CD8-positive, alpha-beta memory T cell (primary cell): Measurements from ENCODE around the gene RGS14. TPM values are rescaled to one million over a fixed set of nuclear protein-coding genes. Genes with fewer than 3 reads are reported as not detected.

ENCODE experiments used
- CTCF ChIA-PET: fragments of 350-600 bp; sonication (Branson Sonifier 250); formaldehyde crosslinking; loops from one replicate; lab custom pipeline; 2021; ENCODE audit warnings: antibody characterized with exemption; lab: Charles Lee
- POLR2A ChIA-PET: fragments of 350-600 bp; sonication (Branson Sonifier 250); formaldehyde crosslinking; loops from one replicate; lab custom pipeline; 2021; ENCODE audit warnings: antibody characterized with exemption; lab: Charles Lee
- DNase-seq, 5 donors: peaks; one replicate each; pipeline versions ENCODE4 v3.0.0 to v3.0.0-alpha.2; 2020 to 2022; ENCODE audit warnings: mixed read lengths in 1 of 5
- H3K27ac ChIP-seq: one replicate; pipeline ENCODE4 v1.7.0; 2013; ENCODE audit warnings: low read depth, mild to moderate bottlenecking, low read length, moderate library complexity
- H3K27me3 ChIP-seq: 2 replicates; pipeline ENCODE4 v1.7.0; 2013; ENCODE audit warnings: low read length, mild to moderate bottlenecking; ENCODE audit not compliant: insufficient read depth, poor library complexity, severe bottlenecking
- H3K36me3 ChIP-seq: 2 replicates; pipeline ENCODE4 v1.7.0; 2013; ENCODE audit warnings: mild to moderate bottlenecking, low read length, moderate library complexity; ENCODE audit not compliant: insufficient read depth
- H3K4me1 ChIP-seq: 2 replicates; pipeline ENCODE4 v1.7.0; 2013; ENCODE audit warnings: mild to moderate bottlenecking, low read length, moderate library complexity; ENCODE audit not compliant: insufficient read depth
- H3K4me3 ChIP-seq: 2 replicates; pipeline ENCODE4 v1.7.0; 2013; ENCODE audit warnings: mild to moderate bottlenecking, low read length
- H3K9me3 ChIP-seq: 2 replicates; pipeline ENCODE4 v1.7.0; 2013; ENCODE audit warnings: mild to moderate bottlenecking, low read length
- H3K27ac Mint-ChIP-seq, 8 donors: one replicate each; pipeline ENCODE4 v1.8.0; 2020 to 2021; ENCODE audit warnings: mixed read lengths in 8 of 8, mild to moderate bottlenecking in 6 of 8, inconsistent platforms in 3 of 8, moderate library complexity in 3 of 8
- H3K27me3 Mint-ChIP-seq, 2 donors: one replicate each; pipeline ENCODE4 v1.8.0; 2020 to 2021; ENCODE audit warnings: mixed read lengths in 2 of 2, mild to moderate bottlenecking in 1 of 2, moderate library complexity in 1 of 2
- H3K36me3 Mint-ChIP-seq, 3 donors: one replicate each; pipeline ENCODE4 v1.8.0; 2020 to 2021; ENCODE audit warnings: mixed read lengths in 3 of 3, inconsistent platforms in 1 of 3, mild to moderate bottlenecking in 1 of 3
- H3K4me1 Mint-ChIP-seq, 3 donors: one replicate each; pipeline ENCODE4 v1.8.0; 2020 to 2021; ENCODE audit warnings: mixed read lengths in 3 of 3, inconsistent platforms in 1 of 3, mild to moderate bottlenecking in 1 of 3
- H3K4me3 Mint-ChIP-seq, 7 donors: one replicate each; pipeline ENCODE4 v1.8.0; 2020 to 2021; ENCODE audit warnings: mixed read lengths in 7 of 7, mild to moderate bottlenecking in 6 of 7, moderate library complexity in 4 of 7, inconsistent platforms in 2 of 7
- H3K9me3 Mint-ChIP-seq, 5 donors: one replicate each; pipeline ENCODE4 v1.8.0; 2020 to 2022; ENCODE audit warnings: mixed read lengths in 5 of 5, mild to moderate bottlenecking in 3 of 5, moderate library complexity in 2 of 5, inconsistent platforms in 1 of 5
- polyA plus RNA-seq: library from polyadenylated mRNA; unstranded; fragments of 300-500 nt; fragmentation: Illumina TruSeq; gene quantifications from one replicate; pipeline ENCODE4 v1.2.3, GENCODE V29; 2021
- total RNA-seq, 2 experiments: library from RNA; stranded (reverse); gene quantifications; one replicate each; pipeline ENCODE4 v1.2.3, GENCODE V29; 2021

Gene RGS14
- total and polyA plus RNA-seq, 3 experiments from 2014 or later = 60.5 to 83.5 (median 61.9) TPM

- H3K4me3 ChIP-seq = no peak overlapping the region
- H3K27me3 ChIP-seq = no peaks in the 10 kb centered on the region
- peaks cover 69% of the 10 kb centered on the region for H3K4me1 ChIP-seq
- peaks cover 13 to 68% (median 15%) of the 10 kb centered on the region in 3 donors for H3K36me3 Mint-ChIP-seq
- H3K9me3 Mint-ChIP-seq = no peaks in the 10 kb centered on the region
- POLR2A ChIA-PET = no interaction called here
- peak overlapping the region; percentile 70 for H3K27ac ChIP-seq
- no peak for DNase-seq
- peak overlapping the region in 3 of 8 donors; percentile 51 to 86 (median 80) for H3K27ac Mint-ChIP-seq
- H3K4me3 Mint-ChIP-seq = peak overlapping the region in 1 of 7 donors; percentile 60
- CTCF ChIA-PET = interaction anchor here (1.0 to 12.7 kb wide), 8 partner anchors 11 to 95 kb away, joined by 3 to 136 read pairs (median 30); partner anchors contain the start of genes LMAN2, RGS14 and SLC34A1
- peaks cover 0 to 1% of the 10 kb centered on the region in 2 donors for H3K27me3 Mint-ChIP-seq
- H3K4me1 Mint-ChIP-seq = peaks cover 53 to 77% (median 63%) of the 10 kb centered on the region in 3 donors
- peaks cover 39% of the 10 kb centered on the region for H3K36me3 ChIP-seq
- H3K9me3 ChIP-seq = no peaks in the 10 kb centered on the region
Measured at GRCh38 chr5:177367981-177368868, 10.5 kb downstream of the RGS14 start.

- H3K4me1 Mint-ChIP-seq = peaks cover 57 to 77% (median 63%) of the 10 kb centered on the region in 3 donors
- H3K27ac ChIP-seq = no peak overlapping the region
- H3K9me3 Mint-ChIP-seq = no peaks in the 10 kb centered on the region
- peak overlapping the region in 2 of 7 donors; percentile 54 to 56 for H3K4me3 Mint-ChIP-seq
- H3K9me3 ChIP-seq = no peaks in the 10 kb centered on the region
- peak in 1 of 5 donors; percentile 30 for DNase-seq
- peak overlapping the region; percentile 52 to 97 (median 82) for H3K27ac Mint-ChIP-seq
- ChIA-PET POLR2A (no interaction called here), CTCF (interaction anchor here (0.9 to 12.7 kb wide), 13 partner anchors 12 to 132 kb away, joined by 3 to 136 read pairs (median 9); partner anchors contain the start of genes LMAN2, RGS14 and SLC34A1)
- H3K36me3 ChIP-seq = peaks cover 39% of the 10 kb centered on the region
- H3K4me3 ChIP-seq = no peak overlapping the region
- peaks cover 69% of the 10 kb centered on the region for H3K4me1 ChIP-seq
- no peaks in the 10 kb centered on the region for H3K27me3 ChIP-seq
- peaks cover 13 to 71% (median 15%) of the 10 kb centered on the region in 3 donors for H3K36me3 Mint-ChIP-seq
- peaks cover 0 to 1% of the 10 kb centered on the region in 2 donors for H3K27me3 Mint-ChIP-seq
Measured at GRCh38 chr5:177368869-177369644, 11.3 kb downstream of the RGS14 start.

GRCh38 chr5:177369645-177370440, 12.1 kb downstream of the RGS14 start:
- Mint-ChIP-seq H3K4me1 (peaks cover 55 to 77% (median 61%) of the 10 kb centered on the region in 3 donors), H3K9me3 (no peaks in the 10 kb centered on the region), H3K27me3 (peaks cover 0 to 1% of the 10 kb centered on the region in 2 donors), H3K4me3 (peak overlapping the region in 3 of 7 donors; percentile 15 to 56 (median 39)), H3K27ac (peak overlapping the region; percentile 29 to 97 (median 82)), H3K36me3 (peaks cover 13 to 68% (median 15%) of the 10 kb centered on the region in 3 donors)
- Histone ChIP-seq H3K27ac (no peak overlapping the region), H3K27me3 (no peaks in the 10 kb centered on the region), H3K36me3 (peaks cover 39% of the 10 kb centered on the region), H3K9me3 (no peaks in the 10 kb centered on the region), H3K4me1 (peaks cover 69% of the 10 kb centered on the region), H3K4me3 (no peak overlapping the region)
- ChIA-PET POLR2A (interaction anchor here (1.0 to 4.1 kb wide), 8 partner anchors 12 to 86 kb away, joined by 3 to 23 read pairs (median 4); partner anchors contain the start of genes LMAN2 and RGS14), CTCF (interaction anchor here (0.7 to 12.7 kb wide), 24 partner anchors 12 to 259 kb away, joined by 3 to 136 read pairs (median 6); partner anchors contain the start of genes LMAN2, RGS14 and SLC34A1)
- no peak for DNase-seq

DNA sequence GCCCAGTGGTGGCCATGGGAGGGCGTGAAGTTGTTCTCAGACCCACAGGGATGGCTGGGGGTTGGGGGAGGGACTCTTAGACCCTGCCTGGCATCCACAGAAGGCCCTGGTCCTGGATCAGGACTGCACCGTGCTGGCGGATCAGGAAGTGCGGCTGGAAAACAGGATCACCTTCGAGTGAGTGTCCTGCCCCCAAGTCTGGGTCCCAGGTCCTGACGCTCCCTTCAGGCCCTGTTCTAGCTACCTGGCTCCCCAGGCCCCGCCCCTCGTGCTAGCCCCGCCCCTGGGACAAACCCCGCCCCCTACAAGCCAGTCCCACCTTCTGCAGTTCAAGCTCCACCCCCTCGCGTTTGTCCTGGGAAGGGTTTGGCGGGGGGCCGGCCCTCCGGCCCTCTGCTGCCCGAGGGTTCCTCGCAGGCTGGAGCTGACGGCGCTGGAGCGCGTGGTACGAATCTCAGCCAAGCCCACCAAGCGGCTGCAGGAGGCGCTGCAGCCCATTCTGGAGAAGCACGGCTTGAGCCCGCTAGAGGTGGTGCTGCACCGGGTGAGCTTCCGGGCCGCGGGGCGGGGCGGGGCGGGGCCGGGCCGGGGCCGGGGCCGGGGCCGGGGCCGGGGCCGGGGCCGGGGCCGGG, 12.9 kb downstream of the RGS14 start:
- Mint-ChIP-seq H3K27me3 (peaks cover 0 to 1% of the 10 kb centered on the region in 2 donors), H3K4me1 (peaks cover 57 to 77% (median 64%) of the 10 kb centered on the region in 3 donors), H3K9me3 (no peaks in the 10 kb centered on the region), H3K27ac (peak overlapping the region in 3 of 8 donors; percentile 29 to 81 (median 51)), H3K4me3 (peak overlapping the region in 2 of 7 donors; percentile 43 to 64), H3K36me3 (peaks cover 13 to 64% (median 15%) of the 10 kb centered on the region in 3 donors)
- ChIA-PET POLR2A (interaction anchor here (1.0 to 4.1 kb wide), 9 partner anchors 13 to 85 kb away, joined by 3 to 23 read pairs (median 4); partner anchors contain the start of genes LMAN2 and RGS14), CTCF (interaction anchor here (0.7 to 12.7 kb wide), 20 partner anchors 12 to 260 kb away, joined by 3 to 136 read pairs (median 6); partner anchors contain the start of genes LMAN2, RGS14 and SLC34A1)
- H3K27me3 ChIP-seq = no peaks in the 10 kb centered on the region
- H3K9me3 ChIP-seq = no peaks in the 10 kb centered on the region
- H3K27ac ChIP-seq = no peak overlapping the region
- peaks cover 35% of the 10 kb centered on the region for H3K36me3 ChIP-seq
- H3K4me1 ChIP-seq = peaks cover 66% of the 10 kb centered on the region
- DNase-seq = peak; percentile 36 to 78 (median 50)
- no peak overlapping the region for H3K4me3 ChIP-seq

DNA sequence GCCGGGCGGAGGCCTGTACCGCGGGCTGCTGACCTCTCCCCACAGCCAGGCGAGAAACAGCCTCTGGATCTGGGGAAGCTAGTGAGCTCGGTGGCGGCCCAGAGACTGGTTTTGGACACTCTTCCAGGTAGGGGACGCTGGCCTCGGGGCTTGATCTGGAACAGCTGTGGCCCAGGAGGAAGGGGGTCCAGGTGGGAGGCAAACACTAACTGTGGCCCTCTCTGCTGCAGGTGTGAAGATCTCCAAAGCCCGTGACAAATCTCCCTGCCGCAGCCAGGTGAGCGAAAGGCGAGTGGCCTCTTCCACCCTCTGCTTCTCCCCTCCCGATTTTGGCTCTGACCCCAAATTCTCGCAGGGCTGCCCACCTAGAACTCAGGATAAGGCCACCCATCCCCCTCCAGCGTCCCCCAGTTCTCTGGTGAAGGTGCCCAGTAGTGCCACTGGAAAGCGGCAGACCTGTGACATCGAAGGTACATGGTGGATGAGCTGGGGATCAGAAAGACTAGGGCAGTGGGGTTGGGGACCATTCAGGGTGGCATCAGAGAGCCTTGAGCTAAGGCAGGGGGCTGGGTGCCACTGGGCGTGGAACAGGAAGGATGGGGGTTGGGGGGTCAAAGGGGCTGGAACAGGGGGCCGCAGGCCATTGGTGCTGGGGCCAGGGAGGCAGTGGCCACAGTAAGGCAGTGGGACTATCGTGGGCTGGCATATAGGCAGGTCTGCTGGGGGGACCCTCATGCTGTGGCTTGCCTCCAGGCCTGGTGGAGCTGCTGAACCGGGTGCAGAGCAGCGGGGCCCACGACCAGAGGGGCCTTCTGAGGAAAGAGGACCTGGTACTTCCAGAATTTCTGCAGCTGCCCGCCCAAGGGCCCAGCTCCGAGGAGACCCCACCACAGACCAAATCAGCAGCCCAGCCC, 13.7 kb downstream of the RGS14 start:
- H3K4me1 ChIP-seq = peaks cover 61% of the 10 kb centered on the region
- Mint-ChIP-seq H3K4me3 (peak overlapping the region in 5 of 7 donors; percentile 13 to 83 (median 50)), H3K27ac (peak overlapping the region in 7 of 8 donors; percentile 12 to 94 (median 78)), H3K36me3 (peaks cover 13 to 61% (median 15%) of the 10 kb centered on the region in 3 donors), H3K9me3 (no peaks in the 10 kb centered on the region), H3K27me3 (peaks cover 0 to under 1% of the 10 kb centered on the region in 2 donors), H3K4me1 (peaks cover 54 to 72% (median 64%) of the 10 kb centered on the region in 3 donors)
- ChIA-PET CTCF (interaction anchor here (0.7 to 12.7 kb wide), 16 partner anchors 11 to 261 kb away, joined by 3 to 136 read pairs (median 14); partner anchors contain the start of genes LMAN2, RGS14 and SLC34A1), POLR2A (interaction anchor here (0.7 to 4.1 kb wide), 10 partner anchors 10 to 84 kb away, joined by 3 to 23 read pairs (median 4); partner anchors contain the start of genes GRK6, LMAN2 and RGS14)
- H3K27me3 ChIP-seq = no peaks in the 10 kb centered on the region
- peaks cover 32% of the 10 kb centered on the region for H3K36me3 ChIP-seq
- peak overlapping the region; percentile 60 for H3K27ac ChIP-seq
- DNase-seq = no peak
- peak overlapping the region; percentile 42 for H3K4me3 ChIP-seq
- no peaks in the 10 kb centered on the region for H3K9me3 ChIP-seq
